ENCODE data around the gene TAF11L2. TPM values are rescaled to one million over a fixed set of nuclear protein-coding genes. Genes with fewer than 3 reads are reported as not detected.

Gene TAF11L2
- total RNA-seq: not detected in 2 replicates

GRCh38 chr5:17497931-17498330 lies at the start of gene TAF11L2:
TAF11L2 (plus strand) TSS chr5:17498231.

GRCh38 chr5:17518067-17518466 lies 20.0 kb downstream of the TAF11L2 start, which contains the start of gene TAF11L3:
TAF11L3 (plus strand) TSS chr5:17518367.

GRCh38 chr5:17521501-17521900 lies 23.5 kb downstream of the TAF11L2 start, which contains the start of gene TAF11L4:
TAF11L4 (plus strand) TSS chr5:17521801.

GRCh38 chr5:17524935-17525334 lies 26.9 kb downstream of the TAF11L2 start, which contains the start of gene TAF11L5:
TAF11L5 (plus strand) TSS chr5:17525235.

GRCh38 chr5:17528369-17528768 lies 30.3 kb downstream of the TAF11L2 start, which contains the start of gene TAF11L6:
TAF11L6 (plus strand) TSS chr5:17528669.

Other genes starting within 250 kb of the TAF11L2 start
- gene TAF11L3, start 20.1 kb downstream of the TAF11L2 start, total RNA-seq: not detected in 2 replicates
- not detected in 2 replicates for gene TAF11L4, start 23.6 kb downstream of the TAF11L2 start, total RNA-seq
- gene TAF11L5, start 27.0 kb downstream of the TAF11L2 start, total RNA-seq: not detected in 2 replicates
- not detected in 2 replicates for gene TAF11L6, start 30.4 kb downstream of the TAF11L2 start, total RNA-seq
- gene TAF11L7, start 87.5 kb downstream of the TAF11L2 start, total RNA-seq: not detected in 2 replicates
- gene TAF11L8, start 92.7 kb downstream of the TAF11L2 start, total RNA-seq: not detected in 2 replicates
- gene TAF11L9, start 96.2 kb downstream of the TAF11L2 start, total RNA-seq: not detected in 2 replicates
- gene TAF11L10, start 99.6 kb downstream of the TAF11L2 start, total RNA-seq: not detected in 2 replicates
- not detected in 2 replicates for gene TAF11L11, start 106.0 kb downstream of the TAF11L2 start, total RNA-seq
- gene TAF11L12, start 112.2 kb downstream of the TAF11L2 start, total RNA-seq: not detected in 2 replicates
- gene TAF11L13, start 133.9 kb downstream of the TAF11L2 start, total RNA-seq: not detected in 2 replicates
- not detected in 2 replicates for gene TAF11L14, start 136.2 kb downstream of the TAF11L2 start, total RNA-seq